OCI-LY3 (cell line): ENCODE data around the gene SVIL.

Experiments used
- H2AFZ ChIP-seq: fragments of 200-600, 300-600 bp; shearing (Covaris generic); 2 replicates; pipeline ENCODE4 v1.6.0; 2014; ENCODE audit warnings: antibody characterized with exemption, low read depth, low read length
- H3K27ac ChIP-seq: fragments of 200-600, 300-600 bp; sonication (generic); 2 replicates; pipeline ENCODE4 v1.5.1; 2014; ENCODE audit warnings: mild to moderate bottlenecking, low read length, moderate library complexity, mixed read lengths
- H3K27me3 ChIP-seq: fragments of 200-600, 300-600 bp; sonication (generic); 2 replicates; pipeline ENCODE4 v1.6.1; 2014; ENCODE audit warnings: low read depth, low read length, mixed read lengths
- H3K36me3 ChIP-seq: fragments of 200-600, 300-600 bp; sonication (generic); replicated peaks from 2 replicates; pipeline ENCODE3; 2014; ENCODE audit warnings: low read depth, low read length, mixed read lengths
- H3K4me1 ChIP-seq: fragments of 300-600, 200-600 bp; sonication (generic); 2 replicates; pipeline ENCODE4 v1.6.1; 2014; ENCODE audit warnings: low read length, mixed read lengths
- H3K4me2 ChIP-seq: fragments of 200-600, 300-600 bp; sonication (generic); 2 replicates; pipeline ENCODE4 v1.6.1; 2014; ENCODE audit warnings: low read length, mixed read lengths
- H3K4me3 ChIP-seq: fragments of 300-600, 200-600 bp; sonication (generic); 2 replicates; pipeline ENCODE4 v1.5.1; 2014; ENCODE audit warnings: antibody characterized with exemption, mild to moderate bottlenecking, low read length, moderate library complexity
- H3K79me2 ChIP-seq: fragments of 300-600, 200-600 bp; shearing (Covaris generic); 2 replicates; pipeline ENCODE4 v1.6.1; 2014; ENCODE audit warnings: mild to moderate bottlenecking, low read length, mixed read lengths
- H3K9ac ChIP-seq: fragments of 300-600, 200-600 bp; shearing (Covaris generic); 2 replicates; pipeline ENCODE4 v1.6.0; 2014; ENCODE audit warnings: mild to moderate bottlenecking, low read length, moderate library complexity
- H3K9me3 ChIP-seq: fragments of 200-600, 300-600 bp; shearing (Covaris generic); 2 replicates; pipeline ENCODE4 v1.6.1; 2014; ENCODE audit warnings: low read length, mixed read lengths; ENCODE audit not compliant: insufficient read depth
- H4K20me1 ChIP-seq: fragments of 200-600, 300-600 bp; sonication (generic); 2 replicates; pipeline ENCODE4 v1.6.1; 2016; ENCODE audit warnings: low read length, mixed read lengths; ENCODE audit not compliant: insufficient read depth
- EZH2phosphoT487 ChIP-seq: fragments of 200-600 bp; shearing (Covaris generic); IDR thresholded peaks from 2 replicates; pipeline ENCODE4 v1.6.1; 2018; ENCODE audit warnings: antibody characterized with exemption, mixed run types, low read depth
- TF ChIP-seq, protein P1 (sequence below): fragments of 200-600, 300-600 bp; sonication (generic); IDR thresholded peaks from 2 replicates; pipeline ENCODE4 v1.5.1; 2014; ENCODE audit warnings: antibody characterized with exemption, low read length, low read depth

Gene SVIL

DNA sequence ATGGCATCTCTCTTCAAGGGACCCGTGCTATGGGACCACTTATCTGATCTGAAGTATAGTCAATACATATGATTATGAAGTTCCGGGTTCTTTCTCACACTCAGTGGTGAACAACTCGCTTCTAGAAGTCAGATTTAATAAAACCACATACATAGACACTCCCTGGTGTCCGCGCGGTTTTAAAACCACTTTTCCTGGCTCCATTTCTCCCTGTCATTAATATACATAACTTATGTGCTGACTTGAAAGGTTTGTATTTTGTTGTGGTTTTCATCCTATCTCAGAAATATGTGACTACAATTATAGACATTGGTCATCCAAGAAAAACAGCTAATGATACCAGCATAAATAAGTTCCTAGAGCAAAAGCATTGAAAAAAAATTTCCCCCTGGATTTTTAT lies 34.0 kb downstream of the SVIL start:
- no peak overlapping the region for H3K4me3 ChIP-seq
- H3K9me3 ChIP-seq: no peaks in the 10 kb centered on the region
- TF ChIP-seq, protein P1, sequence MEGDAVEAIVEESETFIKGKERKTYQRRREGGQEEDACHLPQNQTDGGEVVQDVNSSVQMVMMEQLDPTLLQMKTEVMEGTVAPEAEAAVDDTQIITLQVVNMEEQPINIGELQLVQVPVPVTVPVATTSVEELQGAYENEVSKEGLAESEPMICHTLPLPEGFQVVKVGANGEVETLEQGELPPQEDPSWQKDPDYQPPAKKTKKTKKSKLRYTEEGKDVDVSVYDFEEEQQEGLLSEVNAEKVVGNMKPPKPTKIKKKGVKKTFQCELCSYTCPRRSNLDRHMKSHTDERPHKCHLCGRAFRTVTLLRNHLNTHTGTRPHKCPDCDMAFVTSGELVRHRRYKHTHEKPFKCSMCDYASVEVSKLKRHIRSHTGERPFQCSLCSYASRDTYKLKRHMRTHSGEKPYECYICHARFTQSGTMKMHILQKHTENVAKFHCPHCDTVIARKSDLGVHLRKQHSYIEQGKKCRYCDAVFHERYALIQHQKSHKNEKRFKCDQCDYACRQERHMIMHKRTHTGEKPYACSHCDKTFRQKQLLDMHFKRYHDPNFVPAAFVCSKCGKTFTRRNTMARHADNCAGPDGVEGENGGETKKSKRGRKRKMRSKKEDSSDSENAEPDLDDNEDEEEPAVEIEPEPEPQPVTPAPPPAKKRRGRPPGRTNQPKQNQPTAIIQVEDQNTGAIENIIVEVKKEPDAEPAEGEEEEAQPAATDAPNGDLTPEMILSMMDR: no peak
- no peak for TF ChIP-seq EZH2phosphoT487
- no peak overlapping the region for H2AFZ ChIP-seq
- no peaks in the 10 kb centered on the region for H3K36me3 ChIP-seq
- H3K79me2 ChIP-seq: no peaks in the 10 kb centered on the region
- H3K27ac ChIP-seq: no peak overlapping the region
- H3K4me1 ChIP-seq: peaks cover 9% of the 10 kb centered on the region
- H3K27me3 ChIP-seq: no peaks in the 10 kb centered on the region
- H3K4me2 ChIP-seq: no peak overlapping the region
- no peaks in the 10 kb centered on the region for H4K20me1 ChIP-seq
- H3K9ac ChIP-seq: no peak overlapping the region

DNA sequence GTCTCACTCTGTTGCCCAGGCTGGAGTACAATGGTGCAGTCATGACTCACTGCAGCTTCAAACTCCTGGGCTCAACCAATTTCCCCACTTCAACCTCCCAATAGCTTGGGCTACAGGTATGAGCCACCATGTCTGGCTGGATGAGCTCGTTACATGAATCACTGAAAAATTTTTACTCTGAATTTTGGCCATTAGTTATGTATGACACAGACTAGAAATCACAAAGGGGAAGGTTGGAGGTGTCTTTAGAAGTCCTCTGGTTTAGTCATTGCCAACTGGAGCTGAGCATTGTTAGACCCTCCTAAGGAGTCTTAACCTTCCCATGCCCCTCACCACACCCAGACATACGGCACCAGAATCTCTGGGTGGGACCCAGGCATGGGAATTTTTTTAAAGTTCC lies 34.7 kb downstream of the SVIL start:
- H3K79me2 ChIP-seq: no peaks in the 10 kb centered on the region
- H4K20me1 ChIP-seq: no peaks in the 10 kb centered on the region
- no peaks in the 10 kb centered on the region for H3K27me3 ChIP-seq
- H3K9ac ChIP-seq: no peak overlapping the region
- peaks cover 9% of the 10 kb centered on the region for H3K4me1 ChIP-seq
- no peaks in the 10 kb centered on the region for H3K9me3 ChIP-seq
- no peak overlapping the region for H3K4me2 ChIP-seq
- no peaks in the 10 kb centered on the region for H3K36me3 ChIP-seq
- TF ChIP-seq EZH2phosphoT487: no peak
- TF ChIP-seq, protein P1: no peak
- H3K4me3 ChIP-seq: no peak overlapping the region
- no peak overlapping the region for H3K27ac ChIP-seq
- H2AFZ ChIP-seq: no peak overlapping the region

DNA sequence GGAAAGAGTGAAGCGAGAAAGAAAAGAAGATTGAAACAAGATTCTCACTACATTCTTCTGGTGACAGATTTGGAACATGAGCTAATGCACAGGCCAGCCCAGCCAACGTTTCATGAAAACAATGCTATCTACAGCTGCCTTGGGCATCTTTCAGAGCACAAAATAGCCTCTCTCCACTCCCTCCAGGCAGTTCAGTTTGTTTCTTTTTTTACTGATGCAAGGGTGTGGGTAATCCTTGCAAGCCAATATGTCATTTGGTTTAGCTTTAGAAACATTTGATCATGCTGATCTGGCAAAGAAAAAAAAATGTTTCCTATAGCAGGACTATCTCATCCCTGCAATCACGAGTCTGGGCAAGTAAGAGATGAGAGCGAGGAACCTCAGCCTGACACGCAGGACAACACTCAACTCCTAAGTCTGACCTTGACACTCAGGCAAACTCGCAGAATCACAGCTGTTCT lies 35.9 kb downstream of the SVIL start:
- Histone ChIP-seq H4K20me1 (no peaks in the 10 kb centered on the region), H3K4me3 (no peak overlapping the region), H3K27ac (no peak overlapping the region), H3K9ac (no peak overlapping the region), H3K27me3 (no peaks in the 10 kb centered on the region), H2AFZ (no peak overlapping the region), H3K9me3 (no peaks in the 10 kb centered on the region), H3K4me2 (no peak overlapping the region), H3K79me2 (no peaks in the 10 kb centered on the region), H3K36me3 (no peaks in the 10 kb centered on the region), H3K4me1 (peaks cover 9% of the 10 kb centered on the region)
- no peak for TF ChIP-seq EZH2phosphoT487
- TF ChIP-seq, protein P1: no peak

DNA sequence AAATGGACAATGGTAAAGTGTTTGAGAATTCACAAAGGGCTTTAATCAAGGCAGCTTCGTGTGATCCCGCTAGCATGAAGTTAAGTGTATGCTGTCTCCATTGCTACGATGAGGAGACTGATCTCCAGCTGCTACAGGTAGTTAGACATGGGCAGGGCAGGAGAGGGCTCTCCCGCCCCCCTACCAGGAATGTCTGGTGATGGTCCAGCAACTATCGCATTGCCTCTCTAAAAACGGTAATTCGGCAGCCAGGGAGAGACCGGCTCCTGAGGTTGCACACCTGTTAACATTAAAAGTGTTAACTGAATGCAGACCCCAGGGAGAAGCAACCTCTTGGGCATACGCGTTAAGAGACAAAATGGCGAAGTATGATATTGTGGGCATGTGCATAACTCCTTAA lies 37.9 kb downstream of the SVIL start:
- TF ChIP-seq, protein P1: no peak
- no peak for TF ChIP-seq EZH2phosphoT487
- Histone ChIP-seq H3K4me2 (no peak overlapping the region), H3K4me1 (no peaks in the 10 kb centered on the region), H3K36me3 (no peaks in the 10 kb centered on the region), H3K79me2 (no peaks in the 10 kb centered on the region), H3K27ac (no peak overlapping the region), H3K27me3 (no peaks in the 10 kb centered on the region), H3K9me3 (no peaks in the 10 kb centered on the region), H3K4me3 (no peak overlapping the region), H2AFZ (no peak overlapping the region), H4K20me1 (no peaks in the 10 kb centered on the region), H3K9ac (no peak overlapping the region)
